ENCODE data around the gene LRRC8C.

Gene LRRC8C

DNA sequence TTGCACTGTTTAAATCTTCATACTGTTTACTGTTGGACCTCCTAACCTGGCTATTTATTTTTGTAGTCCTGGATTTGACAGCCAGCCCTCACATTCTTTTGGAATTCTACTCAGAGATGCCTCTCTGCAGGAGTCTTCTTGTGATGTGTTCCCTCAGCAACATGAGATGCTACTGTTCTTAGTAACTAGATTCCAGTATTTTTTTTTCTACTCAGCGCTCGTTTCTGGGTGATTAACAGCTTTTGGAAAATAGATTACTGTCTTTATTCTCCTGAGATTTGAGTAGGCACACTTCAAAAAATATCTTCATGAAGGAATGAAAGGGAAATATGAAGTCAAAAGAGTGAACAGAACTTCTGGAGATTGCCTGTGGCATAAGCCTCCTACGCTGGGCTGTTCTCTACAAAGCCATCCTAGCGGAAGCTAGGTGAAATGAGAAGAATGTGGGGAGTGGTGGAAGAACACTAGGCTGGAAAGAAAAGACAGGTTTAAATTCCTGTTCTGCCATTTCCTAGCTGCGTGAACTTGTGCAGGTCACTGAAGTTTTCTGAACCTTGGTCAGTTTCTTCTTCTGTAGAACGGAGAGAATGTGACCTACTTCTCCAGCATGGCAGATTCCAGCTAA, 75.9 kb downstream of the LRRC8C start:
- no peak for DNase-seq

- no peak for DNase-seq
These were observed 77.7 kb downstream of the LRRC8C start for GRCh38 chr1:89710498-89711139.

GRCh38 chr1:89711140-89711778, 78.3 kb downstream of the LRRC8C start:
- no peak for DNase-seq

DNA sequence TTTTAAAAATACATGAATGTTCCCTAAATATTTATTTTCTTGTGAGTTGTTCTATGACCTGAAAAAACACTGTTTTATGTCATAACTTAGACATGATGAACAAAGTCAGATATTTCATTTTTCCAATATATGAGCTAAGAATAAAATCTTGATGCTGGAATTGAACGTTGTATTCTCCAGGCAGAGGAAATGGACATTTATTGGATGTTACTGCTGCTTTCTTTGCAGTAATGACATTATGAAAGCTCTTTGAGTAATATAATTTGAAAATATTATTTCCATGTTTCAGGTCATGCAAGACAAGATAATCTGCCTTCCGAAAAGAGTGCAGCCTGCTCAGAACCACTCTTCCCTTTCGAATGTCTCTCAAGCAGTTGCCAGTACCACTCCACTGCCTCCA, 79.5 kb downstream of the LRRC8C start:
- no peak for DNase-seq

- DNase-seq = no peak
These were observed 82.8 kb downstream of the LRRC8C start for GRCh38 chr1:89715677-89716076.

DNA sequence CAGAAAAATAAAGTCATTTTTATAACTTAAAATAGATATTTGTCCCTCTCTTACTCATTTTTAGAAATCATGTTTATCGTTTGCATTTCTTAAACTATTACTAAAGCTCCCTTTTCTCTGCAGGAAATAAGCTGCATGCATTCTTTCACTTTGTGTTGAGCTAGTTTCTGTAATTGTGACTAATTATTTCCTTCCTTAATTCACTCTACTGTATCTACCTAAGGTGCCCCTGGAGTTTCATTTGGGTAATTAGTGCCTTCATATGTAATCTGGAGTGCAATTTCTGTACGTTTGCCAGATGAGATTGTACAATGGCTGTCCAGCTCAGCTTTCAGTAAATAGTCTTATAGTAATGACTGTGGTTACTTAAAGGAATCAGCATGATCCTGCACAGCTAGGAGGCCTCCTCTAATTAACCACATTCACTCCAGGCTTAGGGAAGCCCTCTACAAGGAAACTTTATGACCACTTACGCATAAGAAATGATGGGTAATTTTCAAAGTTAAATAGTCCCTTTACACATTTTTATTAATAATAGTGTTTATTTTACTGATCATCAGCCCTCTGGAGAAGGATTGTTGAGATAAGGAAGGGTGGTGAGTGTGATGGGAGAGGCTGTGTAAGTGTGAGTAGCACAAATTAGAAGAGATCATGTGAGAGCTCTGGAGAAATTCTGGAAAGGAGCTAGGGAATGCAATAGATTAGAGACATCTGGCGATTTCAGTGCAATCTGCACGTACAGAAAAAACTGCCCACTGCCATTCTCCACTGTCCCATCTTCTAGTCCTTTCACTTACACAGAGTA, 86.8 kb downstream of the LRRC8C start:
- no peak for DNase-seq

- DNase-seq = no peak
These were observed 87.9 kb downstream of the LRRC8C start for GRCh38 chr1:89720839-89721238.

DNA sequence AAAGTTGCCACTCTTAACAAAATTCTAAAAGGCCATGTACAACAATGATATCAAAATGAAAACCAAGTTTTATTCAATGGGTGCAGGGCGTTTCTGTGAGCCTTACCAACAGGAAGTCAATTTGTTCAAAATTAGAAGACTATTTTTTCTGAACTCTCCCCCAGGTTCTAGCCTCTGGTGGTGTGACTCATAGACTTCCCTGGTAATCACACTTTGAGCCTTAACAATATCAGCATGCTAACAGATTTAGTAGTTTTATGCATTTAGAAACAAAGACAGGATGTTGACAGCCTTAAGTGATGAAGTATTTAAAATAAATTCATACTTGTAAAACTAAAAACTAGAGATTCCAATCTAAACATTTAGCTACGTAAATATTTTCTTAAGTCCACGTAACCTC, 88.4 kb downstream of the LRRC8C start:
- no peak for DNase-seq

DNA sequence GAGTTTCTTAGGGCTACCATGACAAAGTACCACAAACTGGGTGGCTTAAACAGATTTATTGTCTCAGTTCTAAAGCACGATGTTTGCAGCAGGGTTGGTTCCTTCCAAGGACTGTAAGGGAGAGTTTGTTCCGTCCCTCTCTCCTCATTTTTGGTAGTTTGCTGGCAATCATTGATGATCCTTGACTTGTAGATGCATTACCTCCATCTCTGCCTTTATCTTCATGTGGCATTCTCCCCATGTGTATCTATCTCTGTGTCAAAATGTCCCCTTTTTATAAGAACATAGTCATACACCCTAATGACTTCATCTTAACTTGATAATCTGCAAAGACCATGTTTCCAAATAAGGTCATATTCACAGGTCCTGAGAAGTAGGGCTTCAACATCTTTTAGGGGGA, 90.2 kb downstream of the LRRC8C start:
- no peak for DNase-seq

DNA sequence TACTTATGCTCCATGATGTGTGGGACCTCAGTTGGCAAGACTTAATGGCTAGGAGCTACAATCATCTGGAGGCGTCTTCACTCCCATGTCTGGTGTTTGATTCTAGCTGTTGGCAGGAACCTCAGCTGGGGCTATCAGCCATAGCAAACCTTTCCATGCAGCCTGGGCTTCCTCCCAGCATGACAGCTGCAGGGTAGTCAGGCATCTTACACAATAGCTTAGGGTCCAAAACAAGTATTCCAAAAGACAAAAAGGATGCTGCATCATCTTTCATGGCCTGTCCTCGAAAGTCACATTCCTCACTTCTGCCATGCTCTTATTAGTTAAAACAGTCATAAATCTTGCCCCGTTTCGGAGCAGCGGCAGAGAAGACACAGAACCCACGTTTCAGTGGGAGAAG, 90.9 kb downstream of the LRRC8C start:
- DNase-seq = peak; percentile 64

DNA sequence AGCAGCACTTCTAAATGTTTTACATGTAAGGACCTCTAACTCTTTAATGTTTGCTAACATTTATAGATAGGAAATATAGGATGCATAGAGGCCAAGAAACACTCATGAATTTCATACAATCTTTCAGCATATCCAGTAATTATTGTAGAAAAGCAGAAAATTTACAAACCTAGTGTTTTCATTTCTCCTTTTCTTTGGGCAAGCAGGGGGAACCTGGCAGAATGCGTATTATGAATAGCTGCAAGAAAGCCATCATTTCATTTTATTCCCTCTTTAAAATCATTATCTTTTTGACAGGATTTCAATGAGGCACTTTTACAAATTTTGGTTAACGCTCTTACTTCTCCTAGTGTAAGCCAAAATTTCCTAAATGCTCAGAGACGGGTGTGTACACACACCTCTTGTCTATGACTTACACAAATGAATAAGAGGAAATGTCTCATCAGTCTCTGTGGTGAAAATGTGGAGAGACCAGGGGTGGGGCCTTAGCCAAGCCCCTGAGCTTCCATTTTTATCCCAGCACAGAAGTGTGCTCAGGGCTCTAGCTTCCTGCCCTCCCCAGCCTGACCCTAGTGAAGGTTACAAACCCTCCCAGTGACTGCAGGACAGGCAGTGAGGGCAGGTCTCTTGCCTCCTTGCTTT, 91.6 kb downstream of the LRRC8C start:
- DNase-seq = no peak

GRCh38 chr1:89725011-89725370, 92.1 kb downstream of the LRRC8C start:
- peak; percentile 77 for DNase-seq

DNA sequence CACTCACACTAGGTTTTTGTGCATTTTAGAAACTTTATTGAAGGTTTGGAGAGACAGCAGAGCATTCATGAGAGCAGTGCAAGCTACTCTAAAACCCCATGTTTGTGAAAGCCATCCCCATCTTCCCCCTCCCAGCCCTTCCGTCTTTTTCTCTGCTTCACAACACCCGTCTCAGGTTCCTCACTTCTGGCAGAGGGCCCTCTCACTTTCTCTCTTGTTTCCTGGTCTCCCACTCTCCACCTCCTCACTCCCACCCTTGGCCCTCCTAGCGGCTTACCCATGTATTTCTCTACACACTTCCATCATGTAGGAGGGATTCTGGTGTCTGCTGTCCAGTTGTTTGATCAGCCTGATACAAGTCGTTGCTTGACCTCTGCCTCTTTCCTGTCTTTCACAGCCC, 92.7 kb downstream of the LRRC8C start:
- no peak for DNase-seq

DNA sequence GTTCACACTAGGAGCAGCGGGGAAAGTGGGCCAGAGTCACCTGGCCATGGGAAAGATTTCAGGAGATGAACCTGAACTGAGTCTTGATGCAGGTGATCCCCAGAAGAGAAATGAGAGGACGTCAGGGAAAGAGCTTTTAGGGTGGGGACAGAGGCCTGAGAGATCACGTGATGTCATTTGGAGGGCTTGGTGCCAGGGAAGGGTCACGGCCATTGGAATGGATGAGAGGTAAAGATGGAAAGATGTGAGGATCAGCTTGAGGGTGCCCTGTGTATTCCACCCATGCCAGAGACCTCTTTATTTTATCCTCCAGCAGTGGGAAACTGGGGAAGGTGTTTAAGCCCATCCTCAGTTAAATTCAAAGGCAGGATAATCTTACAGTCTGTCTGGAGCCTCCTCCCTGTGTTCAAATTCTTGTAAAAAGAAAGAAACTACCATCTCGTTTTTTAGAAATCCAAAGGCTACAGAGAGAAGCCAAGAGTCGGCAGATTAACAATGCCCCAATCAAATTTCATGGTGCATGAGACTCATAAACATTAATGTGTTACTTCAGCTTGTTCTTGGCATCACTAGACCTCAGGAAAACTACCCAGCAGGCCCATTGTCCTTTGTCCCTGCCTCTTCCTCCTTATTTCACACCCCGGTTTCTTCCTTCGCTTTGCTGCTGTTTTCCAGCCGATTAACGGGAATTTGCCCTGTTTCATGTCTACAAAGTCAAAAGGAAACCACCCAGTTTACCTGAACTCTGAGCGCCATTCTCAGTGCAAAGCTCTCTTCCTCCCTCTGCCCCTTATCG, 94.8 kb downstream of the LRRC8C start:
- DNase-seq = no peak

DNA sequence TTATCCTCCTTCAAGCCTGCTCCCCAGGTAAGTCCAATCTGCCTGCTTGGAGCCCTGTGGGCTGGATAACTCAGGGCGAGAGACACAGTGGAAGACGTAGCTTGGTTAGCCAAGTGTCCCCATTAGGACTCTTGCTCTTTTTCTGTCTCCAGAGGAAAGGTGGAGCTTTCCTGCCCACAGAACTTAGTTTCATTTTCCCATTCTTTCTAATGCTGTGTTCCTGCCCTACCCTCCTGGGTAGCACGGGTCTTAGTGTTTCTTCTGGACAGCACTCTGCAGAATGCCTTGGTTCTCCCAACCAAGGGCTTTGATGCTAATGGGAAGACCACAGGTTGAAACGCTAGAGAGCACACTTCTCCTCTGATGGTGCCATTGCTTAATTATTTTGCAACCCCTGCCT, 95.5 kb downstream of the LRRC8C start:
- no peak for DNase-seq

DNA sequence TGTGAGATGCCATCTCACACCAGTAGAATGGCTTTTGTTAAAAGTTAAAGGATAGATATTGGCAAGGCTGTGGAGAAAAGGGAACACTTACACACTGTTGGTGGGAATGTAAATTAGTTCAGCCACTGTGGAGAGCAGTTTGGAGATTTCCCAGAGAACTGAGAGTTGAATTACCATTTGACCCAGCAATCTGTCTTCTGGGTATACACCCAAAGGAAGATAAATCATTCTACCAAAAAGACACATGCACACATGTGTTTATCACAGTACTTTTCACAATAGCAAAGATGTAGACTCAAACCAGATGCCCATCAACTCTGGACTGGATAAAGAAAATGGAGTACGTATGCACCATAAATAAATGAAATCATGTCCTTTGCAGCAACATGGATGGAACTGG, 99.3 kb downstream of the LRRC8C start:
- DNase-seq = no peak

GRCh38 chr1:89732643-89733222, 99.8 kb downstream of the LRRC8C start:
- DNase-seq = no peak

GRCh38 chr1:89733748-89734147, 100.8 kb downstream of the LRRC8C start:
- DNase-seq = no peak

DNA sequence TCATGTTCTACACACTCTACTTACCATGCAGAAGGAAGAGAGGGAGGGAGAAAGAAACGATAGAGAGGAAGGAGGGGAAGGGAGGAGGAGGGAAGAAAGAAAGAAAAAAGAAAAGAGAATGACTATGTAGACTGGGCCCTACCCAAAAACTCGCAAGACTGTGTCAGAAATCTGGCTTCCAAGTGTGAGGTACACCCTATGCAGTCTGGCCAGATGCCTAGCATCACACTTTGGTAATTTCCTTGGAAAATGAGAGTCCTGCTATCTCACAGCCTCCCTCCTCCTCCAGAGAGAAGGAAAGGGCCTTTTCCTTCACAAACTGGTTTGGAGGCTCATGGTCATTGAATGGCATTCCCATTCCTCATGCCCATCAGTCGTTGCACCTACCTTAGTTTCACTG, 101.5 kb downstream of the LRRC8C start:
- no peak for DNase-seq

DNA sequence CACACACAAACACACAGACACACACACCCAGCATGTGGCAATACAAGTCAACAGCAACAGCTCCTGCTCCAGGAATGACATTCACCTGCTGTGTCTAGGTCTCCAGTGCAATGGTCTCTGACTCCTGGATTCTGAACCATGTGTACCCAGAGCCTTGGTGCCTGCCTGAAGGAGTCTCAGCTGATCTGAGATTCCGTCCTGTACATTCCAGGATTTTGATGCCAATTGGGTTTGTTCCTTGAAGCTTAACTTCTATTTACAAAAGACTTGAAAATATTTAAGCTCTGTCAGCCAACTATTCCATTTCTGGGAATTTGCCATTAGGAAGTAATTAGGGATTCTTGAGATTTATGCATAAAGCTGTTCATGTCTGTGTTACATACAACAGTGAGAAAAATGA, 102.6 kb downstream of the LRRC8C start:
- no peak for DNase-seq

- DNase-seq = no peak
These were observed 104.2 kb downstream of the LRRC8C start for GRCh38 chr1:89736937-89737733.

All from left hindlimb (tissue), 1 donor.